Left ventricle myocardium superior (tissue), 1 donor: ENCODE data around the gene MYO15B. TPM values are rescaled to one million over a fixed set of nuclear protein-coding genes. Genes with fewer than 3 reads are reported as not detected.
"Not testable (repeated sequence)": the region's sequence is repeated elsewhere in the genome, so short reads cannot be mapped to it uniquely, and the experiment has no call there.

Experiments used
- ATAC-seq: fragments of 200-7000 bp; cut with Tn5 transposase; one replicate; pipeline ENCODE4 v1.9.1; 2020; ENCODE audit warnings: mild to moderate bottlenecking, moderate library complexity
- DNase-seq: peaks from one replicate; pipeline ENCODE4 v3.0.0-alpha.2; 2020
- intact Hi-C: fragments of 100-400 bp; cut with micrococcal nuclease; formaldehyde crosslinking; loops from one replicate; pipeline ENCODE4 v1.11.0; 2022
- total RNA-seq: library from RNA; stranded (reverse); fragmentation: NEBNext Ultra II Directional; extraction: Animal tissue kit (Norgen Biotek cat#: 25700); gene quantifications from one replicate; pipeline ENCODE4 v1.2.1, GENCODE V29; 2021
- donor health status: DM: no; HTN: yes; CAD: no; lungs with severe emphysema.

MYO15B gene
- total RNA-seq, 1 donor from 2014 or later: 48.2 TPM

GRCh38 chr17:75573540-75573957 lies 14.1 kb upstream of the MYO15B start:
- intact Hi-C loops: no loop called here
- ATAC-seq (no peak), DNase-seq (no peak)

GRCh38 chr17:75573994-75574393 lies 13.6 kb upstream of the MYO15B start:
- no peak for DNase-seq
- no peak for ATAC-seq
- intact Hi-C loops: no loop called here

- intact Hi-C loops: no loop called here
- DNase-seq (no peak), ATAC-seq (no peak)
Observed at GRCh38 chr17:75574404-75575036, 13.1 kb upstream of the MYO15B start.

- ATAC-seq (no peak), DNase-seq (no peak)
- intact Hi-C loops: no loop called here
Observed at GRCh38 chr17:75575197-75575596, 12.4 kb upstream of the MYO15B start.

GRCh38 chr17:75575728-75576127 lies 11.9 kb upstream of the MYO15B start:
- no peak for ATAC-seq
- intact Hi-C loops: no loop called here
- DNase-seq: no peak

GRCh38 chr17:75576661-75577060 lies 10.9 kb upstream of the MYO15B start:
- intact Hi-C loops: no loop called here
- DNase-seq (no peak), ATAC-seq (no peak)

- DNase-seq, intact Hi-C loops, ATAC-seq: not testable (repeated sequence)
Observed at GRCh38 chr17:75581121-75581725, 6.4 kb upstream of the MYO15B start.

GRCh38 chr17:75583197-75583596 lies 4.4 kb upstream of the MYO15B start:
- DNase-seq, intact Hi-C loops, ATAC-seq: not testable (repeated sequence)

- intact Hi-C loops: no loop called here
- DNase-seq (no peak), ATAC-seq (no peak)
Observed at GRCh38 chr17:75584849-75585175, 2.8 kb upstream of the MYO15B start.

GRCh38 chr17:75588596-75589011 lies 1.0 kb downstream of the MYO15B start:
- DNase-seq (peak; percentile 77), ATAC-seq (peak; percentile 29)
- intact Hi-C loops: no loop called here

- DNase-seq (peak; percentile 98), ATAC-seq (peak; percentile 88)
- intact Hi-C loops: no loop called here
Observed at GRCh38 chr17:75589012-75589918, 1.7 kb downstream of the MYO15B start.

- DNase-seq (peak; percentile 57), ATAC-seq (peak; percentile 1)
- intact Hi-C loops: no loop called here
Observed at GRCh38 chr17:75589919-75590303, 2.3 kb downstream of the MYO15B start.

GRCh38 chr17:75590314-75590761 lies 2.7 kb downstream of the MYO15B start:
- intact Hi-C loops: no loop called here
- DNase-seq (no peak), ATAC-seq (no peak)

GRCh38 chr17:75590849-75591721 lies 3.5 kb downstream of the MYO15B start:
- intact Hi-C loops: no loop called here
- ATAC-seq: no peak
- no peak for DNase-seq

GRCh38 chr17:75591722-75592302 lies 4.2 kb downstream of the MYO15B start:
- ATAC-seq (no peak), DNase-seq (no peak)
- intact Hi-C loops: no loop called here

- no peak for ATAC-seq
- intact Hi-C loops: no loop called here
- DNase-seq: no peak
Observed at GRCh38 chr17:75592348-75593020, 4.9 kb downstream of the MYO15B start.

GRCh38 chr17:75593430-75593829 lies 5.8 kb downstream of the MYO15B start:
- ATAC-seq, intact Hi-C loops, DNase-seq: not testable (repeated sequence)
